IPS-18c (cell line): ENCODE results near the gene CERT1.

Source experiments
- H3K4me3 ChIP-seq: 2 replicates; pipeline ENCODE4 v1.7.0; 2013; ENCODE audit warnings: low read depth, mild to moderate bottlenecking, low read length, moderate library complexity; ENCODE audit not compliant: insufficient read depth
- H3K9me3 ChIP-seq: one replicate; pipeline ENCODE4 v1.6.1; 2013; ENCODE audit warnings: mild to moderate bottlenecking, low read length, moderate library complexity; ENCODE audit not compliant: control insufficient read depth, insufficient read depth

CERT1 gene

GRCh38 chr5:75460532-75460931 is 50.9 kb downstream of the CERT1 start:
- Histone ChIP-seq H3K9me3 (no peaks in the 10 kb centered on the region), H3K4me3 (no peak overlapping the region)

GRCh38 chr5:75457691-75458090 is 53.7 kb downstream of the CERT1 start:
- H3K9me3 ChIP-seq = no peaks in the 10 kb centered on the region
- no peak overlapping the region for H3K4me3 ChIP-seq

GRCh38 chr5:75457161-75457560 is 54.3 kb downstream of the CERT1 start:
- no peaks in the 10 kb centered on the region for H3K9me3 ChIP-seq

GRCh38 chr5:75450069-75450468 is 61.4 kb downstream of the CERT1 start:
- Histone ChIP-seq H3K9me3 (no peaks in the 10 kb centered on the region), H3K4me3 (no peak overlapping the region)

More at GRCh38 chr5:75457161-75457560, 54.3 kb downstream of the CERT1 start:
- H3K4me3 ChIP-seq = no peak overlapping the region

GRCh38 chr5:75446068-75446467 is 65.4 kb downstream of the CERT1 start:
- H3K4me3 ChIP-seq = no peak overlapping the region

GRCh38 chr5:75441560-75441959 is 69.9 kb downstream of the CERT1 start:
- Histone ChIP-seq H3K9me3 (no peaks in the 10 kb centered on the region), H3K4me3 (no peak overlapping the region)

More at GRCh38 chr5:75446068-75446467, 65.4 kb downstream of the CERT1 start:
- no peaks in the 10 kb centered on the region for H3K9me3 ChIP-seq

- Histone ChIP-seq H3K9me3 (peaks cover 2% of the 10 kb centered on the region), H3K4me3 (no peak overlapping the region)
These were observed 72.2 kb downstream of the CERT1 start for GRCh38 chr5:75439276-75439675.

- Histone ChIP-seq H3K4me3 (no peak overlapping the region), H3K9me3 (peaks cover 2% of the 10 kb centered on the region)
These were observed 72.7 kb downstream of the CERT1 start for GRCh38 chr5:75438722-75439121.

- Histone ChIP-seq H3K9me3 (peaks cover 2% of the 10 kb centered on the region), H3K4me3 (no peak overlapping the region)
These were observed 76.3 kb downstream of the CERT1 start for GRCh38 chr5:75435096-75435495.

- peaks cover 2% of the 10 kb centered on the region for H3K9me3 ChIP-seq
- H3K4me3 ChIP-seq = no peak overlapping the region
These were observed 77.5 kb downstream of the CERT1 start for GRCh38 chr5:75433814-75434506.

GRCh38 chr5:75414241-75414640 is 97.2 kb downstream of the CERT1 start:
- no peak overlapping the region for H3K4me3 ChIP-seq
- no peaks in the 10 kb centered on the region for H3K9me3 ChIP-seq

GRCh38 chr5:75412111-75412990 is 99.1 kb downstream of the CERT1 start:
- Histone ChIP-seq H3K9me3 (no peaks in the 10 kb centered on the region), H3K4me3 (no peak overlapping the region)

- Histone ChIP-seq H3K4me3 (no peak overlapping the region), H3K9me3 (no peaks in the 10 kb centered on the region)
These were observed 106.1 kb downstream of the CERT1 start for GRCh38 chr5:75405296-75405695.

- H3K9me3 ChIP-seq = no peaks in the 10 kb centered on the region
These were observed 116.2 kb downstream of the CERT1 start for GRCh38 chr5:75395277-75395676.

GRCh38 chr5:75389430-75389829 is 122.0 kb downstream of the CERT1 start:
- H3K9me3 ChIP-seq = no peaks in the 10 kb centered on the region

More at GRCh38 chr5:75395277-75395676, 116.2 kb downstream of the CERT1 start:
- no peak overlapping the region for H3K4me3 ChIP-seq

GRCh38 chr5:75387806-75388205 is 123.6 kb downstream of the CERT1 start:
- H3K4me3 ChIP-seq = no peak overlapping the region

More at GRCh38 chr5:75389430-75389829, 122.0 kb downstream of the CERT1 start:
- no peak overlapping the region for H3K4me3 ChIP-seq

GRCh38 chr5:75384218-75384617 is 127.2 kb downstream of the CERT1 start:
- H3K4me3 ChIP-seq = no peak overlapping the region

More at GRCh38 chr5:75387806-75388205, 123.6 kb downstream of the CERT1 start:
- H3K9me3 ChIP-seq = no peaks in the 10 kb centered on the region

GRCh38 chr5:75381456-75381855 is 130.0 kb downstream of the CERT1 start:
- H3K4me3 ChIP-seq = no peak overlapping the region
- no peaks in the 10 kb centered on the region for H3K9me3 ChIP-seq

More at GRCh38 chr5:75384218-75384617, 127.2 kb downstream of the CERT1 start:
- H3K9me3 ChIP-seq = no peaks in the 10 kb centered on the region
